ENCODE measurements around the gene SYPL2.

The SYPL2 gene

DNA sequence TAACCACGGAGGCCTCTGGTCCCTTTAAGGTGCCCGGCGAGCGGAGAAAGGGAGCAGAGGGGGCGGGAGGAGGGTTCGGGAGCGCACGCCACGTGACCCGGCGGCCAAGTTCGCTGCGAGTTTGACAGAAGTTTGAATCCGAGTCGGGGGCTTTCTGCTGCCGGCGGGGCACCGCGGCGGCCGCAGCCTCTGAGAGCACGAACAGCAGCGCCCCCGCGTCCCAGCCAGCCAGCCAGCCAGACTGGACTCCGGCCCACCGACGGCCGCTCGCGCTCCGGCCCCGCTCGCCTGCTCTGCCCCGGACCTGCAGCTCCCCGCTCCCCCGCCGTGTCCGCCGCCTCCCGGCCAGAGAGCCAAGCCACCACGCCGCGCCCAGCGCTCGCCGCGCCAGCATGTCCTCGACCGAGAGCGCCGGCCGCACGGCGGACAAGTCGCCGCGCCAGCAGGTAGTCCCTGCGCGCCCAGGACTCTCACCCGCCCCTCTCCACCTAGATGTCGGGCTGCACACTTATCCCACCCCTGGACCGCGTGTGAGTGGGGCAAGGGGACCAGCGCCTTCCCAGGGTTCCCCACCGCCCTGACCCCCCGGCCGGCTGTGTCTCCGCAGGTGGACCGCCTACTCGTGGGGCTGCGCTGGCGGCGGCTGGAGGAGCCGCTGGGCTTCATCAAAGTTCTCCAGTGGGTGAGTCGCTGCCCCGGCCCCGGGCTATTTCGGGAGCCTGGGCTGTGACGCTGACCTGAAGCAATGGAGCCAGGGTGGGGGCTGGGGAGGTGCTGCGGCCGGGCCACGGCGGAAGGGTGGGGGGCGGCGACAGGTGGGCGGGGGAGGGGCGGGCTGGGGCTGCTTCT lies at the start of gene SYPL2:
SYPL2 (plus strand) TSS at position 95 of the 849 bp plus-strand sequence; CDS start at position 393, 298 bp downstream.
- H3K27ac Mint-ChIP-seq: no peak within 1 kb of the TSS
- TF ChIP-seq, protein P1, sequence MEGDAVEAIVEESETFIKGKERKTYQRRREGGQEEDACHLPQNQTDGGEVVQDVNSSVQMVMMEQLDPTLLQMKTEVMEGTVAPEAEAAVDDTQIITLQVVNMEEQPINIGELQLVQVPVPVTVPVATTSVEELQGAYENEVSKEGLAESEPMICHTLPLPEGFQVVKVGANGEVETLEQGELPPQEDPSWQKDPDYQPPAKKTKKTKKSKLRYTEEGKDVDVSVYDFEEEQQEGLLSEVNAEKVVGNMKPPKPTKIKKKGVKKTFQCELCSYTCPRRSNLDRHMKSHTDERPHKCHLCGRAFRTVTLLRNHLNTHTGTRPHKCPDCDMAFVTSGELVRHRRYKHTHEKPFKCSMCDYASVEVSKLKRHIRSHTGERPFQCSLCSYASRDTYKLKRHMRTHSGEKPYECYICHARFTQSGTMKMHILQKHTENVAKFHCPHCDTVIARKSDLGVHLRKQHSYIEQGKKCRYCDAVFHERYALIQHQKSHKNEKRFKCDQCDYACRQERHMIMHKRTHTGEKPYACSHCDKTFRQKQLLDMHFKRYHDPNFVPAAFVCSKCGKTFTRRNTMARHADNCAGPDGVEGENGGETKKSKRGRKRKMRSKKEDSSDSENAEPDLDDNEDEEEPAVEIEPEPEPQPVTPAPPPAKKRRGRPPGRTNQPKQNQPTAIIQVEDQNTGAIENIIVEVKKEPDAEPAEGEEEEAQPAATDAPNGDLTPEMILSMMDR (IDR thresholded peaks at IDR 0.05): no peak
- peak; percentile 77 for DNase-seq
- no peaks in the 10 kb centered on the region for H3K9me3 Mint-ChIP-seq
- H3K27me3 Mint-ChIP-seq (ENCODE audit: low read depth, poor library complexity): peaks cover 99% of the 10 kb centered on the region
- H3K4me3 Mint-ChIP-seq: peak within 1 kb of the TSS; percentile 79
- peaks cover 9% of the 10 kb centered on the region for H3K4me1 Mint-ChIP-seq
- H3K36me3 Mint-ChIP-seq (ENCODE audit: low read depth): no peaks in the 10 kb centered on the region

DNA sequence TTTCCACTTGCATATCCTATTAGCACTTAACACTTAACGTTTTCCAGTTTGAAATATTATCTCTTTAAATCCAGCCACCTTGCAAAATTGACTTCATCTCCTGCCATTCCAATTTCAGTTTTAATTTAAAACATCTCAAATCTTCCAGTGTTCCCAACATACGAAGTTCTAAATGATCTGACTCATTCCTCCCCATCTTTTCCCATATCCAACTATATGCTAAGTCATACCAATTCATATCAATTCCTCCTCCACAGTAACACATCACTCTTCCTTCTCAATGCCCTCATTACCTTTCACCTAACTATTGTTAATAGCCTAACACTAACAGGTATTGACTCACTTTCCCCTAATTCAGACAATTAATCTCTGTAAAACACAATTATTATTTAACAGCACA lies 42.8 kb upstream of the SYPL2 start:
- no peak for DNase-seq
- no peaks in the 10 kb centered on the region for H3K9me3 Mint-ChIP-seq
- TF ChIP-seq, protein P1 (IDR thresholded peaks at IDR 0.05): no peak
- H3K4me3 Mint-ChIP-seq: no peak overlapping the region
- no peak overlapping the region for H3K27ac Mint-ChIP-seq
- no peaks in the 10 kb centered on the region for H3K27me3 Mint-ChIP-seq (ENCODE audit: low read depth, poor library complexity)
- H3K4me1 Mint-ChIP-seq: peaks cover 34% of the 10 kb centered on the region
- peaks cover 35% of the 10 kb centered on the region for H3K36me3 Mint-ChIP-seq (ENCODE audit: low read depth)

DNA sequence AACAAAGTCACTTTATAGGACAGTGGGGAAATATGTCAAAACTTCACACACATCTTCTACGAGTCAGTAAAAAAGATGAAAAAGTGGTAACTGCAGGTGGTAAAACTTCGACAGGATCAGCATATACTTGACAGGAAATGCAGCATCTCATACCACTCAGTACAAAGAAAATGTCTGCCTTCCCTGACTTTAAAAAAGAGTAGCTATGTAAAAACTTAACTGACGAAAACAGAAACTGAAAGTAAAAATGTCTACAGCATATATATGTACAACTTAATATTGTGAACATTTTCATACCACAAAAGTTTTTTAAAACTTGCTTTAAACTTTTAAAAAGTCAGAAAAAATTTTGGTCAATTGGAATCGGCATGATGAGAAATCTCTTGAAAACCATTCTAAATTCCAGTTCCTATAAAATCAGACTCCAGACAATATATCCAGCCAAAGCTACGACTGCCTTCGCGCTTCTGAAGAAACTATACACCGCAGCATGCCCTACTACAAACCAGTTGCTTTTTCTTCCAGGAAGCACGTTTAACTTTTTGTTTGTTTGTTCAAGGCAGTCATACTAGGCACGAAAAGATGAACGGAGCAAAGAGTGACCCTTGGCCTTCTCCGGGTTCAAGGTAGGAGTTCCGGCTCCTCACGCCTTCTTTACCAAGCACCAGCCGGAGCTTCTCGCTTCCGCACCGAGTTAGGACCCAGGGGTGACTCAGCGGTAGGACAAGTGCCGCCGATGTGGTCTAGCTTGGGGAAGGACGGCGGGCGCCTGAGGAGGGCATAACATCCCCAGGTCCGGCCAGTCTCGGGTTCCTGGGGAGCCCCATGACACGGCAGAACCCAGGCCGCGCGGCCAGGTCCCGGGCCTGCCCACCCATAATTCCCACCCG lies 40.7 kb upstream of the SYPL2 start:
- DNase-seq: no peak

DNA sequence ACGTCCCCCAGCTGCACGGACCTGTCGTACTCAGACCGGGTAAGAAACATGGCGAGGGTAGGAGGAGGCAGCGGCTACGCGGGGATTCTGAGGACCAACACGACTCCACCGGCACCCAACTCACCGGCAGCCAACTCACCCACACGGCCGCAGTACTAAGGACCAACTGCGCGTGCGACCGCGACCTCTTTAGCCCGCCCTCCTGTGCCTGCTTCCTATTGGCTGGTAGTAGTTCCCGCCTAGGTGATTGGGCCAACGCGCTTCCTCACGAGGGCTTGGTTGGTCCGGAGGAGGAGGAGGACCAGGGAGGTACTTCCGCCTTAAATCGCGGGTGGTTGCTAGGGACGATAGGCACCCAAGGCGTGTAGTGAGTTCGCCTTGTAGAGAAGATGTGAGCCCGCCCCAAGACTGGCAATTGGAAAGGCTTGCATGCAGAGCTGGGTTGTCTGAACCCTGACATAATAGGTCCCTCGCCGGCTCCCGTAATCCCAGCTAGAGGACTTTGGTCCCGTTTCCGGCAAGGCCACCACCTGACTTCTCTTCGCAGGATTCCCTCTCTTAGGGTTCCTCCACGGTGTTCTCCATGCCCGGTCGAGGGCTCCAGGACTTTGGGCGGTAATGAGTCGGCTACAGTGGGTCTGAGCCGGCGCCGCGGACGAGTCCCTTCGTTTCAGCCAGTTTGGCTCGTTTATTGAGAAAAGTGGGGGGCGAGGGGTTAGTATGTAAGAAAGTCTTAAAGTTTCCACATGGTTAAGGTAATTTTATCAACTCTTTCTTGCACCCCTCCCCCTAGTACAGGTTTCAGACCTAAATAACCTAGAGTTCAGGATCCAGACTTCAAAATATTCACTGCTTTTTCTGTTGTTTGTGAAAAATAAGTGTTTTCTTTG lies 39.8 kb upstream of the SYPL2 start, which contains the start of gene PSMA5:
PSMA5 (minus strand) TSS at position 168 of the 890 bp plus-strand sequence; CDS start at position 50, 118 bp downstream.
- peak; percentile 89 for DNase-seq
- TF ChIP-seq, protein P1 (IDR thresholded peaks at IDR 0.05): no peak
- H3K4me3 Mint-ChIP-seq: peak within 1 kb of the TSS; percentile 93
- peaks cover 16% of the 10 kb centered on the region for H3K36me3 Mint-ChIP-seq (ENCODE audit: low read depth)
- H3K27me3 Mint-ChIP-seq (ENCODE audit: low read depth, poor library complexity): no peaks in the 10 kb centered on the region
- peaks cover 34% of the 10 kb centered on the region for H3K4me1 Mint-ChIP-seq
- H3K9me3 Mint-ChIP-seq: no peaks in the 10 kb centered on the region
- peak within 1 kb of the TSS; percentile 98 for H3K27ac Mint-ChIP-seq

More for the DNA sequence above, 40.7 kb upstream of the SYPL2 start:
- no peaks in the 10 kb centered on the region for H3K9me3 Mint-ChIP-seq
- peak overlapping the region; percentile 93 for H3K4me3 Mint-ChIP-seq
- no peaks in the 10 kb centered on the region for H3K27me3 Mint-ChIP-seq (ENCODE audit: low read depth, poor library complexity)
- TF ChIP-seq, protein P1 (IDR thresholded peaks at IDR 0.05): no peak
- H3K27ac Mint-ChIP-seq: peak overlapping the region; percentile 98
- H3K36me3 Mint-ChIP-seq (ENCODE audit: low read depth): peaks cover 21% of the 10 kb centered on the region
- H3K4me1 Mint-ChIP-seq: peaks cover 34% of the 10 kb centered on the region

DNA sequence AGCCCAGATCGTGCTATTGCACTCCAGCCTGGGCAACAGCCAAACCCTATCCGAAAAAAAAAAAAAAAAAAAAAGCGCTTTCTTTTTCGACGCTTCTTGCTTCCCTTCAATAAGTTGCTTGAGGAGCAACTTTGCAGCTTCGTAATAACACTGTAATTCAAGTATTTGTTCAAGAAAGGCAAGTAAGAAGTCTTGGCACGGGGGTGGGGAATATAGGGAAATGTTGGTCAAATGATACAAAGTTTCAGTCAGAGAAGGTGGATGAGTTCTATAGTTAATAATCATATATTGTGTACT lies 39.2 kb upstream of the SYPL2 start:
- Mint-ChIP-seq H3K36me3 (ENCODE audit: low read depth) (peaks cover 12% of the 10 kb centered on the region), H3K4me3 (peak overlapping the region; percentile 93), H3K4me1 (peaks cover 34% of the 10 kb centered on the region), H3K27me3 (ENCODE audit: low read depth, poor library complexity) (no peaks in the 10 kb centered on the region), H3K9me3 (no peaks in the 10 kb centered on the region), H3K27ac (no peak overlapping the region)
- no peak for DNase-seq
- TF ChIP-seq, protein P1 (IDR thresholded peaks at IDR 0.05): no peak
